ENCODE results near the gene IFNG-AS1. TPM values are rescaled to one million over a fixed set of nuclear protein-coding genes. Genes with fewer than 3 reads are reported as not detected.

Gene IFNG-AS1
- total and polyA plus RNA-seq, 4 donors, result 0.42 to 0.54 TPM; not detected in 2

DNA sequence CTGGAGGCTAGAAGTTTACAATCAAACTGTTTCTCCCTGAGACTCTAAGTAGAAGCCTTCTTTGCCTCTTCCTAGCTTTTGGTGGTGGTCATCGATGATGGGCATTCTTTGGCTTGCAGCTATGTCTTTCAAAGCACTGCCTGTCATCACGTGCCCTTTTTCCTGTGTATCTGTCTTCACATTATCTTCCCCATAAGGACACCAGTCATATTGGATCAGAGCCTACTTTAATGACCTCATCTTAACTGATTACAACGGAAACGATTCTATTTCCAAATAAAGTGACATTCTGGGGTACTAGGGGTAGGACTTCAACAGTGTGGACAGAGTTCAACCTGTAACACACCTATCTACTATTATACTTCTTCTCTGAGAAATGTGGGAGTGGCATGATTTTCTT lies 31.1 kb upstream of the IFNG-AS1 start:
- H3K4me3 ChIP-seq (ENCODE audit: low read length in 2 of 2), result no peak overlapping the region
- H3K27me3 ChIP-seq (ENCODE audit: control insufficient read depth in 1 of 2, insufficient read depth in 2 of 2, low read length in 1 of 2), result no peaks in the 10 kb centered on the region
- intact Hi-C loops (cut with DNase I), result no loop called here
- H3K36me3 ChIP-seq (ENCODE audit: control insufficient read depth in 1 of 2, insufficient read depth in 2 of 2, low read length in 1 of 2), result no peaks in the 10 kb centered on the region
- no peak for DNase-seq
- no peaks in the 10 kb centered on the region for H3K4me1 ChIP-seq (ENCODE audit: control insufficient read depth in 1 of 2, insufficient read depth in 2 of 2, low read length in 2 of 2)
- no peak for ATAC-seq (ENCODE audit: low FRiP score)
- H3K27ac ChIP-seq (ENCODE audit: low read depth in 1 of 2, low read length in 2 of 2), result no peak overlapping the region
- 49 to 57% methylated on average over 4 of the region's 4 CpGs for WGBS, 2 donors
- H3K9me3 ChIP-seq (ENCODE audit: control insufficient read depth, low read length), result no peaks in the 10 kb centered on the region

- 85 to 89% methylated on average over 1 of the region's 1 CpG for WGBS, 2 donors
- no peaks in the 10 kb centered on the region for H3K36me3 ChIP-seq (ENCODE audit: control insufficient read depth in 1 of 2, insufficient read depth in 2 of 2, low read length in 1 of 2)
- no peak overlapping the region for H3K4me3 ChIP-seq (ENCODE audit: low read length in 2 of 2)
- no peaks in the 10 kb centered on the region for H3K27me3 ChIP-seq (ENCODE audit: control insufficient read depth in 1 of 2, insufficient read depth in 2 of 2, low read length in 1 of 2)
- intact Hi-C loops (cut with DNase I), result no loop called here
- ATAC-seq (ENCODE audit: low FRiP score) (no peak), DNase-seq (no peak)
- no peaks in the 10 kb centered on the region for H3K9me3 ChIP-seq (ENCODE audit: control insufficient read depth, low read length)
- H3K4me1 ChIP-seq (ENCODE audit: control insufficient read depth in 1 of 2, insufficient read depth in 2 of 2, low read length in 2 of 2), result no peaks in the 10 kb centered on the region
- no peak overlapping the region for H3K27ac ChIP-seq (ENCODE audit: low read depth in 1 of 2, low read length in 2 of 2)
These were observed 24.8 kb upstream of the IFNG-AS1 start for GRCh38 chr12:67964456-67964855.

- H3K27ac ChIP-seq (ENCODE audit: low read depth in 1 of 2, low read length in 2 of 2), result no peak overlapping the region
- H3K4me1 ChIP-seq (ENCODE audit: control insufficient read depth in 1 of 2, insufficient read depth in 2 of 2, low read length in 2 of 2), result no peaks in the 10 kb centered on the region
- intact Hi-C loops (cut with DNase I), result no loop called here
- ATAC-seq (ENCODE audit: low FRiP score) (no peak), DNase-seq (no peak)
- no peak overlapping the region for H3K4me3 ChIP-seq (ENCODE audit: low read length in 2 of 2)
- H3K36me3 ChIP-seq (ENCODE audit: control insufficient read depth in 1 of 2, insufficient read depth in 2 of 2, low read length in 1 of 2), result no peaks in the 10 kb centered on the region
- no peaks in the 10 kb centered on the region for H3K27me3 ChIP-seq (ENCODE audit: control insufficient read depth in 1 of 2, insufficient read depth in 2 of 2, low read length in 1 of 2)
- WGBS, 2 donors, result 58 to 72% methylated on average over 2 of the region's 2 CpGs
- no peaks in the 10 kb centered on the region for H3K9me3 ChIP-seq (ENCODE audit: control insufficient read depth, low read length)
These were observed 22.7 kb upstream of the IFNG-AS1 start for GRCh38 chr12:67966560-67966959.

- H3K27me3 ChIP-seq (ENCODE audit: control insufficient read depth in 1 of 2, insufficient read depth in 2 of 2, low read length in 1 of 2), result no peaks in the 10 kb centered on the region
- DNase-seq, result no peak
These were observed 20.9 kb upstream of the IFNG-AS1 start for GRCh38 chr12:67968321-67968720.

DNA sequence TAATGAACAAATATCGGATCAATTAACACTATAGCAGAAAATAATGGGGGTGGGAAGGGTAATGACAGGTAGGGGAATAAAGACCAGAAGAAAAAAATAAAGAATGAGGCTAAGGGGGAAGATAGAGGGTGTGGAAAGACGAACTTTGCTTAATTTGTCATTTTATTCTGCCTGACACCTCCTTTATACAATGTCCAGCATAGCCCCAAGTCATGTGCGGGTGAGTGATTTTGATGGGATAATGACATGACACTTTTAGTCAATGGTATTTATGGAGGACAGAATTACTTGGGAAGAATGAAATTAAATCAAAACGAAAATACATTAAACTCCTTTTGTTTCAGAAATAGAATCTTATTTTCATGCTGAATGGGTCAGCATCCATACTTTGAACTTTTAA lies 20.5 kb upstream of the IFNG-AS1 start:
- Histone ChIP-seq H3K27ac (ENCODE audit: low read depth in 1 of 2, low read length in 2 of 2) (no peak overlapping the region), H3K4me1 (ENCODE audit: control insufficient read depth in 1 of 2, insufficient read depth in 2 of 2, low read length in 2 of 2) (no peaks in the 10 kb centered on the region), H3K4me3 (ENCODE audit: low read length in 2 of 2) (no peak overlapping the region), H3K9me3 (ENCODE audit: control insufficient read depth, low read length) (no peaks in the 10 kb centered on the region), H3K27me3 (ENCODE audit: control insufficient read depth in 1 of 2, insufficient read depth in 2 of 2, low read length in 1 of 2) (no peaks in the 10 kb centered on the region), H3K36me3 (ENCODE audit: control insufficient read depth in 1 of 2, insufficient read depth in 2 of 2, low read length in 1 of 2) (no peaks in the 10 kb centered on the region)
- no peak for DNase-seq
- intact Hi-C loops (cut with DNase I), result no loop called here
- WGBS, 2 donors, result 88 to 90% methylated on average over 4 of the region's 4 CpGs
- no peak for ATAC-seq (ENCODE audit: low FRiP score)

More at GRCh38 chr12:67968321-67968720, 20.9 kb upstream of the IFNG-AS1 start:
- intact Hi-C loops (cut with DNase I), result no loop called here
- Histone ChIP-seq H3K36me3 (ENCODE audit: control insufficient read depth in 1 of 2, insufficient read depth in 2 of 2, low read length in 1 of 2) (no peaks in the 10 kb centered on the region), H3K27ac (ENCODE audit: low read depth in 1 of 2, low read length in 2 of 2) (no peak overlapping the region), H3K9me3 (ENCODE audit: control insufficient read depth, low read length) (no peaks in the 10 kb centered on the region), H3K4me3 (ENCODE audit: low read length in 2 of 2) (no peak overlapping the region), H3K4me1 (ENCODE audit: control insufficient read depth in 1 of 2, insufficient read depth in 2 of 2, low read length in 2 of 2) (no peaks in the 10 kb centered on the region)
- no peak for ATAC-seq (ENCODE audit: low FRiP score)
- WGBS, 2 donors, result 79 to 91% methylated on average over 2 of the region's 2 CpGs

GRCh38 chr12:67969134-67969802 lies 20.0 kb upstream of the IFNG-AS1 start:
- Histone ChIP-seq H3K4me1 (ENCODE audit: control insufficient read depth in 1 of 2, insufficient read depth in 2 of 2, low read length in 2 of 2) (no peaks in the 10 kb centered on the region), H3K4me3 (ENCODE audit: low read length in 2 of 2) (no peak overlapping the region), H3K9me3 (ENCODE audit: control insufficient read depth, low read length) (no peaks in the 10 kb centered on the region), H3K27me3 (ENCODE audit: control insufficient read depth in 1 of 2, insufficient read depth in 2 of 2, low read length in 1 of 2) (no peaks in the 10 kb centered on the region), H3K36me3 (ENCODE audit: control insufficient read depth in 1 of 2, insufficient read depth in 2 of 2, low read length in 1 of 2) (no peaks in the 10 kb centered on the region), H3K27ac (ENCODE audit: low read depth in 1 of 2, low read length in 2 of 2) (no peak overlapping the region)
- DNase-seq (no peak), ATAC-seq (ENCODE audit: low FRiP score) (no peak)
- intact Hi-C loops (cut with DNase I), result no loop called here
- 56 to 60% methylated on average over 4 of the region's 4 CpGs for WGBS, 2 donors

DNA sequence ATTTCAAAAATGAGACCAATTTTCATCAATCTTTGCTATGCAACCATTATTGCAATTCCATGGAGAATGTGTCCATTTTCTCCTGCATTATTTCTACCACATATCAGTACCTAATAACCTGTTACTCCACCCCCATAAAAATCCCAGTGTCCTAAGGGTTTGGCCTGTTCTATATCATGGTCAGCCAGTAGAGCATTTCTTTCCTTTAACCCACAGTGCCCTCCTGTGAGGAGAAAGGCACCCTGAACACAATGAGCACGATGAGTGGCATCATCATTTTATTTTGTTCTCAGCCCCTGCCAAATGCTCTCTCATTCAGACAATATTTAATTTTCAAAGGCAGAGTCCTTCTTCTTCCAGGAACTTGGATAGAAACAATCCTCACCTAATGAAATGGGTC lies 11.6 kb upstream of the IFNG-AS1 start:
- Histone ChIP-seq H3K9me3 (ENCODE audit: control insufficient read depth, low read length) (no peaks in the 10 kb centered on the region), H3K4me1 (ENCODE audit: control insufficient read depth in 1 of 2, insufficient read depth in 2 of 2, low read length in 2 of 2) (no peaks in the 10 kb centered on the region), H3K27ac (ENCODE audit: low read depth in 1 of 2, low read length in 2 of 2) (no peak overlapping the region), H3K36me3 (ENCODE audit: control insufficient read depth in 1 of 2, insufficient read depth in 2 of 2, low read length in 1 of 2) (no peaks in the 10 kb centered on the region), H3K27me3 (ENCODE audit: control insufficient read depth in 1 of 2, insufficient read depth in 2 of 2, low read length in 1 of 2) (no peaks in the 10 kb centered on the region), H3K4me3 (ENCODE audit: low read length in 2 of 2) (no peak overlapping the region)
- DNase-seq (no peak), ATAC-seq (ENCODE audit: low FRiP score) (no peak)
- WGBS, 2 donors, result 75 to 86% methylated on average over 1 of the region's 1 CpG
- intact Hi-C loops (cut with DNase I), result no loop called here

DNA sequence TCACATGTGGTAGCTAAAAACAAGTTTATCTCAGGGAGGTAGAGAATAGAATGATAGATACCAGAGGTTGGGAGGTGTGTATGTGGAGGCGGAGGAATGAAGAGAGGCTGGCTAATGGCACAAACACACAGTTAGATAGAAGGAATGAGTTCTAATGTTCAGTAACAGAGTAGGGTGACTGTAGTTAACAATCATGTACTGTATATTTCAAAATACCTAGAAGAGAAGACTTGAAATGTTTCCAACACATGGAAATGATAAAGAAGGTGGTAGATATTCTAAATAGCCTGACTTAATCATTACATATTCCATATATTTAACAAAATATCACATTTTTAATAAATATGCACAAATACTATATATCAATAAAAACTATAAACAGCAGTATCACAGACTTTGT lies 8.9 kb upstream of the IFNG-AS1 start:
- H3K9me3 ChIP-seq (ENCODE audit: control insufficient read depth, low read length), result no peaks in the 10 kb centered on the region
- H3K4me3 ChIP-seq (ENCODE audit: low read length in 2 of 2), result no peak overlapping the region
- ATAC-seq (ENCODE audit: low FRiP score) (no peak), DNase-seq (no peak)
- H3K27ac ChIP-seq (ENCODE audit: low read depth in 1 of 2, low read length in 2 of 2), result no peak overlapping the region
- no peaks in the 10 kb centered on the region for H3K27me3 ChIP-seq (ENCODE audit: control insufficient read depth in 1 of 2, insufficient read depth in 2 of 2, low read length in 1 of 2)
- 95 to 97% methylated on average over 1 of the region's 1 CpG for WGBS, 2 donors
- no peaks in the 10 kb centered on the region for H3K4me1 ChIP-seq (ENCODE audit: control insufficient read depth in 1 of 2, insufficient read depth in 2 of 2, low read length in 2 of 2)
- no peaks in the 10 kb centered on the region for H3K36me3 ChIP-seq (ENCODE audit: control insufficient read depth in 1 of 2, insufficient read depth in 2 of 2, low read length in 1 of 2)
- intact Hi-C loops (cut with DNase I), result no loop called here

- no peaks in the 10 kb centered on the region for H3K36me3 ChIP-seq (ENCODE audit: control insufficient read depth in 1 of 2, insufficient read depth in 2 of 2, low read length in 1 of 2)
- intact Hi-C loops (cut with DNase I), result no loop called here
- no peaks in the 10 kb centered on the region for H3K27me3 ChIP-seq (ENCODE audit: control insufficient read depth in 1 of 2, insufficient read depth in 2 of 2, low read length in 1 of 2)
- WGBS, 2 donors, result 69 to 74% methylated on average over 4 of the region's 4 CpGs
- no peaks in the 10 kb centered on the region for H3K9me3 ChIP-seq (ENCODE audit: control insufficient read depth, low read length)
- no peak for DNase-seq
- no peak overlapping the region for H3K27ac ChIP-seq (ENCODE audit: low read depth in 1 of 2, low read length in 2 of 2)
- no peaks in the 10 kb centered on the region for H3K4me1 ChIP-seq (ENCODE audit: control insufficient read depth in 1 of 2, insufficient read depth in 2 of 2, low read length in 2 of 2)
- ATAC-seq (ENCODE audit: low FRiP score), result no peak
- no peak overlapping the region for H3K4me3 ChIP-seq (ENCODE audit: low read length in 2 of 2)
These were observed 7.7 kb upstream of the IFNG-AS1 start for GRCh38 chr12:67981287-67982162.

Measured in aorta (tissue), 5 donors.